GM21360 (cell line): Measurements from ENCODE around the gene SNU13.
"Not testable (repeated sequence)": the region's sequence is repeated elsewhere in the genome, so short reads cannot be mapped to it uniquely, and the experiment has no call there.

Experiments used
- ATAC-seq: cut with Tn5 transposase; IDR thresholded peaks from one replicate; pipeline ENCODE4 v1.9.1; 2021; ENCODE audit warnings: mild to moderate bottlenecking, moderate library complexity; ENCODE audit not compliant: unreplicated experiment

SNU13 gene

GRCh38 chr22:41682033-41682807 lies 6.4 kb downstream of the SNU13 start:
- ATAC-seq, result peak; percentile 64

GRCh38 chr22:41681616-41682015 lies 7.1 kb downstream of the SNU13 start:
- ATAC-seq, result no peak

GRCh38 chr22:41676134-41676533 lies 12.5 kb downstream of the SNU13 start:
- ATAC-seq, result no peak

DNA sequence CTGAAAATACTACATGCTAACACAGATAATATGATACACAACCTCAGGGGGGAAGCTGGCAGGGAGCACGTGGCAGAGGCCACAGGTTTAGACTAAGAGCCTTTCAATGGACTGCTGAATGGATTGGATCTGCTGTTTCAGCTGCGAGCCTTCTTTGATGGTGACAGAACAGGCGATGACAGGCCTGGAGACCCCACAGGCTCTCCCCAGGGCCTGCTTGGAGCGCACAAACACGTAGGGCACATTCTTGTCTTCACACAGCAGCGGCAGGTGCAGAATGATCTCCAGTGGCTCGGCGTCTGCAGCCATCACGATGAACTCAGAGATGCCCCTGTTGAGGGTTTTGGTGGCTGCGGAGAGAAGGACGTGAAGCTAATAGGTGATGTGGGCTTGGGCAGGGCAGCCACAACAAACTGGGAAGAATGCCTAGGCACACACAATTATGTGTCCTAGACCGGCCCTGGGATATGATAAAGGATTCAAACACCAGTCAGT lies 13.8 kb downstream of the SNU13 start:
- no peak for ATAC-seq

DNA sequence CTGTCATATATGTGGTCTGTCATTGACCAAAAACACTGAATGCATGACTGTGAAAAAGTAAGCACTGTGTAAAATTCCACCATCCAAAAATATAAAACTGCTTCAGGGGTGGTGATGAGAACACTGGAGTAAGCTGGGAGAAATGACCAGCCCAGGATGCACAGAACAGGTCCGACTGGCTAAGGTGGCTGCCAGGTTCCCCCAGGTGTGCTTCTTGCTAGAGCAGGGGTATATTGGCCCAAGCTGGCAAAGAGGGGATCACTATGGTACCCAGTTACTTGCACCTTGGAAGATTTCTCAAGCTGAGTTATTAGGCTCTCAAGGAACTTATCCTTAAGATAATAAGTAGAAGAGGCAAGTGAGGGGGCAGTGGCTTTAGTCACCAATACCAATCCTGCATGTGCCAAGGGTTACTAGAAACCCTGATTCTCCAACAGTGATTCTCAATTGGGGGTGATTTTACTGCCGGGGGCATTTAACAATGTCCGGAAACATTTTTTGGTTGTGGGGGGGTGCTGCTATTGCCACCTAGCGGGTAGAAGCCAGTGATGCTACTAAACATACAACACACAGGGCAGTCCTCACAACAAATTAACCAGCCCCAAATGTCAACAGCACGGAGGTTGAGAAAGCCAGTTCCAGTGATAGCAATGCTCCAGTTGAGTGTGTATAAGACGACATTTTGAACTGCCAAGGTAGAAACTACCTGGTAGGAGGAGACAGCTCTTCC lies 15.7 kb downstream of the SNU13 start:
- ATAC-seq, result no peak

GRCh38 chr22:41672096-41672495 lies 16.6 kb downstream of the SNU13 start:
- not testable (repeated sequence) for ATAC-seq

DNA sequence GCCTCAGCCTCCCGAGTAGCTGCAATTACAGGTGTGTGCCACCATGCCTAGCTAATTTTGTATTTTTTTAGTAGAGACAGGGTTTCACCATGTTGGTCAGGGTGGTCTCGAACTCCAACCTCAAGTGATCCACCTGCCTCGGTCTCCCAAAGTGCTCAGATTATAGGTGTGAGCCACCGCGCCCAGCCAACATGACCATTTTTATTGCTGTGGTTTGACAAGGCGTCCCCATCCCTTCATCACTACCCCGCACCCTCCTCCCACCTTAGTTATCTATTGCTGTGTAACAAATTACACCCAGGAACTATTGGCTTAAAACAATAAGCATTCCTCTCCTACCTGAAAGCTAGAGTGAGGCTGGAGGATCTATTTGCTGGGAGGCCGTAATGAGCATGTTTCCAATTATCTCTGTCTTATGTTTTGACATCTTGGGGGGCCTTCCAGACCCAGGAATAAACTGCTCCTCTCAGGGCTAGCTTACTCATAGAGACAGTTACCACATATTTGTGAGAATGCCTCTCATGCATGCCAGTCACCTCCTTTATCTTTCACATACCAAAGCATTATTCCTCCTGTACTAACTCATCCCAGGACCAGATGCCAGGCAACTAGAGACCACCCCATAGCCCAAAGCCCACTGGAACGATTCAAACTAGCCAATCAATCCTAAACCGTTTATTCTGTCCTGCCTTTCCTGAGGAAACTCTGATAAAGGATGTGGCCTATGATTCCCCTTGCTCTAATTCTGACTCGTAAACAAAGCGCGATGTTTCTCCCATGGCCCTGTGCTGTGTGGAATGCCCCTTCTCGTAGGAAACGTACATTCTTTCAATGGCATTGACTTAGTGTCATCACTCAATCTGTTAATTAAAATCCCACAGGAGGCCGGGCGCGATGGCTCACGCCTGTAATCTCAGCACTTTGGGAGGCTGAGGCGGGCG lies 19.4 kb downstream of the SNU13 start:
- no peak for ATAC-seq

- no peak for ATAC-seq
These were observed 23.7 kb downstream of the SNU13 start for GRCh38 chr22:41664951-41665350.

DNA sequence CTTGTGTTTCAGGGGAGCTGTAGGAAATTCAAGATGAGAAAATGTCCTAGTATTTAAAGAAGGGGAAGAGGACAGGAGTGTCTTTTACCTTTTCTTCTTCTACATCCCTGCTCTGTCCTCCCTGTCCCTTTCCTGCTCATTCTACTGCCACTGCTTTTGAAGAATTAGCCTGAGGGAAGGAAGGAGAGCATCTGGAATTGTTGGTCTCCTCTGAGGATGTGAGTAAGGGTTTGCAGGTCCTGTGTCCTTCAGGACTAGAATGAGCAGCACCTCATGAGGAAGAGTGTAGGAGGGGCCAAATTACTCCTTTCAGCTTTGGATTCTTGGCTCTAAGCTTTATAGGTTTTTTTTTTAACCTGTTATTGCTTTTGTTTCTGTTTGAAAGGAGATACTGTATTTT lies 24.2 kb downstream of the SNU13 start:
- ATAC-seq, result no peak

- ATAC-seq, result not testable (repeated sequence)
These were observed 25.1 kb downstream of the SNU13 start for GRCh38 chr22:41663594-41663993.

DNA sequence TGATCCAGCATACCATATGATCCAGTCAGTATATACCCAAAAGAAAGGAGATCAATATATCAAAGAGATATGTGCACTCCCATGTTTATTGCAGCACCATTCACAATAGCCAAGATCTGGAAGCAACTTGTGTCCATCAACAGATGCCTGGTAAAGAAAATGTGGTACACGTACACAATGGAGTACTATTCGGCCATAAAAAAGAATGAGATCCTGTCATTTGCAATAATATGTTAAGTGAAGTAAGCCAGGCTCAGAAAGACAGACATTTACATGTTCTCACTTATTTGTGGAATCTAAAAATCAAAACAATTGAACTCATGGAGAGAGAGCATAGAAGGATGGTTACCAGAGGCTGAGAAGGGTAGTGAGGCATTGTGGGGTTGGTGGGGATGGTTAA lies 27.0 kb downstream of the SNU13 start:
- ATAC-seq, result no peak

DNA sequence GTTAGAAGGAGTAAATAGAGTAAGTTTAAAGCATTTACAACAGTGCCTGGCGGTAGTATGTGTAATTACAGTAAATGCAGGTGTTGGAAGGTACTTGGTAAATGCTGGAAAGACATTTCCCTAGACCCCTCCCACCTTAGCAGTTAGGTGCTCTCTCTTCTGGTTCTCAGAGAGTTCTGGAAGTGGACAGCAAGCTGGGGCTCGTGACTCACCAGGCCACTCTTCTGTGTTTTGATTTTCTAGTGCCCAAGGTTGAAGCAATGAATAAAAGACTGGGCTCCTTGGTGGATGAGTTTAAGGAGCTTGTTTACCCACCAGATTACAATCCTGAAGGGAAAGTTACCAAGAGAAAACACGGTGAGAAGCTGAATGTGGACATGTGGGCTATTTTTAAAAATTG lies 27.6 kb downstream of the SNU13 start:
- no peak for ATAC-seq

- ATAC-seq, result no peak
These were observed 28.3 kb downstream of the SNU13 start for GRCh38 chr22:41660416-41660815.

GRCh38 chr22:41659941-41660340 lies 28.7 kb downstream of the SNU13 start:
- no peak for ATAC-seq

- ATAC-seq, result no peak
These were observed 29.8 kb downstream of the SNU13 start for GRCh38 chr22:41658869-41659268.

- no peak for ATAC-seq
These were observed 31.0 kb downstream of the SNU13 start for GRCh38 chr22:41657709-41658108.

DNA sequence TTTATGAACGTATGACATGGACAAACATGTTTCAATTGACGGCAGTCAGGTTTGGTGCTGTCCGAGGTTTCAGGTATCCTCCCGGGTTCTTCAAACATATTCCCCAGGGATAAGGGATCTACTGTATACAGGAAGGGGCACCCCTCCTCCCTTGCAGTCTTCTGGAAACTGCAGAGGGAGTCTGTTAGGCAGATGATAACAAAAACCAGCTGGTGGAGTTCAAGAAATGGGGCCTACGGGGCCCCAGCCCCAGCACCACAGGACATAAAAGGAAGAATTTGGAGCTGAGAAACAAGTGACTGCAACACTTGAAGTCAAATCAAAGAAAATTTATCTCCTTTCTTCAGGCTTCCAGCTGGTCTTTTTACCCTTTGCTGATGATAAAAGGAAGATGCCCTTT lies 32.1 kb downstream of the SNU13 start:
- ATAC-seq, result no peak

- no peak for ATAC-seq
These were observed 34.3 kb downstream of the SNU13 start for GRCh38 chr22:41654322-41654721.

- ATAC-seq, result no peak
These were observed 37.8 kb downstream of the SNU13 start for GRCh38 chr22:41650821-41651220.

GRCh38 chr22:41650229-41650628 lies 38.4 kb downstream of the SNU13 start:
- ATAC-seq, result no peak

DNA sequence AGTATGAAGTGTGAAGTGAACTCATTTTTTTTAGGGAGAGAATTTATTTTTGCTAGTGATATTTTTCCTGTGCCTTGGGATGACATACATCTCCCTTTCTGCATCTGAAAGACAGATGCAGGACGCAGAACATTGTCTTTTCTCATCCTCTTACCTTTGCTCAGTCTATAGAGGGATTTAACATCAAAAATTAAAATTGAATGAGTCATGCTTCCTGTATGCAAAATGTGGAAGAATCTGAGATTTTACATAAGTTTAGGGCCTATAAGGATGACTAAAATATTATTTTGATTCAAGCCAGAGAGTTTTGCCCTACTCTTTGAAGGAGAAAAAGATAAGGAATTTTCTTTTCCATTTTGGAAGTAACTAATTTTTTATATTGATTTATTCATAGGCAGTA lies 40.2 kb downstream of the SNU13 start:
- no peak for ATAC-seq
